MM.1S (cell line): Measurements from ENCODE around the gene KRTAP10-4.
"Not testable (repeated sequence)": the region's sequence is repeated elsewhere in the genome, so short reads cannot be mapped to it uniquely, and the experiment has no call there.

Experiments used
- DNase-seq: peaks from one replicate; pipeline ENCODE4 v3.0.0-alpha.2; 2015
- H2AFZ ChIP-seq: fragments of 300-600 bp; sonication (generic); 2 replicates; pipeline ENCODE4 v1.6.0; 2016; ENCODE audit warnings: antibody characterized with exemption, low read length
- H3F3A ChIP-seq: fragments of 300-600 bp; sonication (generic); 2 replicates; pipeline ENCODE4 v1.6.1; 2016; ENCODE audit warnings: mild to moderate bottlenecking, antibody characterized with exemption, low read length, moderate library complexity, mixed read lengths; ENCODE audit not compliant: insufficient read depth
- H3K27ac ChIP-seq: fragments of 300-600 bp; sonication (generic); 2 replicates; pipeline ENCODE4 v1.5.1; 2016; ENCODE audit warnings: mild to moderate bottlenecking, low read length
- H3K27me3 ChIP-seq: fragments of 300-600 bp; sonication (generic); replicated peaks from 2 replicates; pipeline ENCODE4 v1.6.0; 2016; ENCODE audit warnings: low read length; ENCODE audit not compliant: insufficient read depth
- H3K36me3 ChIP-seq: fragments of 300-600 bp; sonication (generic); replicated peaks from 2 replicates; pipeline ENCODE4 v1.6.1; 2016; ENCODE audit warnings: mild to moderate bottlenecking, low read length, mixed read lengths; ENCODE audit not compliant: insufficient read depth
- H3K4me1 ChIP-seq: fragments of 300-600 bp; sonication (generic); 2 replicates; pipeline ENCODE4 v1.6.1; 2016; ENCODE audit warnings: low read length, mixed read lengths
- H3K4me2 ChIP-seq: fragments of 300-600 bp; sonication (generic); 2 replicates; pipeline ENCODE4 v1.6.0; 2016; ENCODE audit warnings: low read depth, low read length
- H3K4me3 ChIP-seq: fragments of 300-600 bp; sonication (generic); 2 replicates; pipeline ENCODE4 v1.5.1; 2016; ENCODE audit warnings: low read length, mixed read lengths
- H3K79me2 ChIP-seq: fragments of 300-600 bp; sonication (generic); 2 replicates; pipeline ENCODE4 v1.6.1; 2016; ENCODE audit warnings: mixed run types, low read length, mixed read lengths
- H3K9ac ChIP-seq: fragments of 300-600 bp; sonication (generic); 2 replicates; pipeline ENCODE4 v1.6.1; 2016; ENCODE audit warnings: low read length, mixed read lengths
- H3K9me2 ChIP-seq: fragments of 300-600 bp; sonication (generic); replicated peaks from 2 replicates; pipeline ENCODE4 v1.6.1; 2016; ENCODE audit warnings: mild to moderate bottlenecking, low read length, mixed read lengths; ENCODE audit not compliant: insufficient read depth
- H3K9me3 ChIP-seq: fragments of 300-600 bp; sonication (generic); replicated peaks from 2 replicates; pipeline ENCODE4 v1.6.1; 2016; ENCODE audit warnings: mild to moderate bottlenecking, low read length, mixed read lengths; ENCODE audit not compliant: insufficient read depth
- H4K20me1 ChIP-seq: fragments of 300-600 bp; sonication (generic); 2 replicates; pipeline ENCODE4 v1.6.1; 2016; ENCODE audit warnings: mild to moderate bottlenecking, low read length, moderate library complexity, mixed read lengths; ENCODE audit not compliant: insufficient read depth
- EZH2 ChIP-seq: fragments of 300-600 bp; sonication (generic); optimal IDR thresholded peaks from 2 replicates; pipeline ENCODE3; 2017; ENCODE audit warnings: low read depth, mild to moderate bottlenecking, antibody characterized with exemption, low read length, mixed read lengths
- EZH2phosphoT487 ChIP-seq: fragments of 300-600 bp; sonication (generic); IDR thresholded peaks from 2 replicates; pipeline ENCODE4 v1.6.1; 2018; ENCODE audit warnings: antibody characterized with exemption, low read length
- TF ChIP-seq, protein P1 (sequence below): fragments of 300-600 bp; sonication (generic); IDR thresholded peaks from 2 replicates; pipeline ENCODE4 v1.5.1; 2016; ENCODE audit warnings: antibody characterized with exemption, low read length, mixed read lengths

Gene KRTAP10-4

DNA sequence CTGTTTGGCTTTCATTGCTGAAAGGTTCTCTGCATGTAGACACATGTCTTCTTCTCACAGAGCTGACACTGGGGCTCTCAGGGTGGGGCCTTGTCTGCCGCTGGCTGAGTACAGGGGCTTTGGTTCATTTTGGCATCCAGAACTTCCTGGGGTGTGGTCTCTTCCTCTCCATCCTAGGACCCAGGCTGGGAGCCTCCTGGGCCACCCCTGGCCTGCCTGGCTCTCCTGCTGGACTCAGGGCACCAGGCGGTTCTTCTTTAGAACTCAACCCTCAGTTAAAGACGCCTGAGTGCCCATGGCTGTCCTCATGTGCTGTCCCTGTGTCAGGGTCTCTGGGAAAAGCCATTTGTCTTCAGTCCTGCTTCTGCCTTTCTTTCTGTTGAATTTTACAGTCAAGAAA lies 12.4 kb downstream of the KRTAP10-4 start:
- Histone ChIP-seq H3K27me3 (peaks cover 95% of the 10 kb centered on the region), H3K9me2 (no peaks in the 10 kb centered on the region), H3K36me3 (no peaks in the 10 kb centered on the region), H4K20me1 (no peaks in the 10 kb centered on the region), H3K79me2 (no peaks in the 10 kb centered on the region), H3K4me3 (no peak overlapping the region), H3K9me3 (no peaks in the 10 kb centered on the region), H3K27ac (no peak overlapping the region), H2AFZ (no peak overlapping the region), H3K4me1 (no peaks in the 10 kb centered on the region), H3K4me2 (no peak overlapping the region), H3K9ac (no peak overlapping the region), H3F3A (no peaks in the 10 kb centered on the region)
- DNase-seq: no peak
- no peak for TF ChIP-seq EZH2phosphoT487
- TF ChIP-seq EZH2: no peak
- TF ChIP-seq, protein P1, sequence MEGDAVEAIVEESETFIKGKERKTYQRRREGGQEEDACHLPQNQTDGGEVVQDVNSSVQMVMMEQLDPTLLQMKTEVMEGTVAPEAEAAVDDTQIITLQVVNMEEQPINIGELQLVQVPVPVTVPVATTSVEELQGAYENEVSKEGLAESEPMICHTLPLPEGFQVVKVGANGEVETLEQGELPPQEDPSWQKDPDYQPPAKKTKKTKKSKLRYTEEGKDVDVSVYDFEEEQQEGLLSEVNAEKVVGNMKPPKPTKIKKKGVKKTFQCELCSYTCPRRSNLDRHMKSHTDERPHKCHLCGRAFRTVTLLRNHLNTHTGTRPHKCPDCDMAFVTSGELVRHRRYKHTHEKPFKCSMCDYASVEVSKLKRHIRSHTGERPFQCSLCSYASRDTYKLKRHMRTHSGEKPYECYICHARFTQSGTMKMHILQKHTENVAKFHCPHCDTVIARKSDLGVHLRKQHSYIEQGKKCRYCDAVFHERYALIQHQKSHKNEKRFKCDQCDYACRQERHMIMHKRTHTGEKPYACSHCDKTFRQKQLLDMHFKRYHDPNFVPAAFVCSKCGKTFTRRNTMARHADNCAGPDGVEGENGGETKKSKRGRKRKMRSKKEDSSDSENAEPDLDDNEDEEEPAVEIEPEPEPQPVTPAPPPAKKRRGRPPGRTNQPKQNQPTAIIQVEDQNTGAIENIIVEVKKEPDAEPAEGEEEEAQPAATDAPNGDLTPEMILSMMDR: no peak

DNA sequence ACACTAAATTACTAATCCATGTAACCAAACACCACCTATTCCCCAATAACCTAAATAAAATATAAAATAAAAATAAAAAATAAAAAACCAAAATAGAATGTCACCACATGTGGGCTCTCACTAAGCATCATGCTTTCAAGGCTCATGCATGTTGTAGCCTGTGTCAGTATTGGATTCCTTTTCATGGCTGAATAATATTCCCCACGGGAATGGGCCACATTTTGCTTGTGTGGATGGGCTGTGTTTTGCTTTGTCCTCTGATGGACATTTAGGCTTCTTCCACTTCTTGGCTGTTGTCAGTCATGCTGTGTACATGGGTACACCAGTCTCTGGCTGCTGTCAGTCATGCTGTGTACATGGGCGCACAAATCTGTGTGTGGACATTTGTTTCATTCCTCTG lies 15.6 kb downstream of the KRTAP10-4 start:
- Histone ChIP-seq H3K9me2 (no peaks in the 10 kb centered on the region), H3K79me2 (no peaks in the 10 kb centered on the region), H3K4me1 (no peaks in the 10 kb centered on the region), H3K9me3 (no peaks in the 10 kb centered on the region), H3K36me3 (no peaks in the 10 kb centered on the region), H3K4me3 (no peak overlapping the region), H3K4me2 (no peak overlapping the region), H3K27me3 (peaks cover 88% of the 10 kb centered on the region), H3F3A (no peaks in the 10 kb centered on the region), H3K27ac (no peak overlapping the region), H2AFZ (no peak overlapping the region), H4K20me1 (no peaks in the 10 kb centered on the region), H3K9ac (no peak overlapping the region)
- no peak for DNase-seq
- TF ChIP-seq EZH2phosphoT487 (no peak), EZH2 (no peak)
- TF ChIP-seq, protein P1: no peak

DNA sequence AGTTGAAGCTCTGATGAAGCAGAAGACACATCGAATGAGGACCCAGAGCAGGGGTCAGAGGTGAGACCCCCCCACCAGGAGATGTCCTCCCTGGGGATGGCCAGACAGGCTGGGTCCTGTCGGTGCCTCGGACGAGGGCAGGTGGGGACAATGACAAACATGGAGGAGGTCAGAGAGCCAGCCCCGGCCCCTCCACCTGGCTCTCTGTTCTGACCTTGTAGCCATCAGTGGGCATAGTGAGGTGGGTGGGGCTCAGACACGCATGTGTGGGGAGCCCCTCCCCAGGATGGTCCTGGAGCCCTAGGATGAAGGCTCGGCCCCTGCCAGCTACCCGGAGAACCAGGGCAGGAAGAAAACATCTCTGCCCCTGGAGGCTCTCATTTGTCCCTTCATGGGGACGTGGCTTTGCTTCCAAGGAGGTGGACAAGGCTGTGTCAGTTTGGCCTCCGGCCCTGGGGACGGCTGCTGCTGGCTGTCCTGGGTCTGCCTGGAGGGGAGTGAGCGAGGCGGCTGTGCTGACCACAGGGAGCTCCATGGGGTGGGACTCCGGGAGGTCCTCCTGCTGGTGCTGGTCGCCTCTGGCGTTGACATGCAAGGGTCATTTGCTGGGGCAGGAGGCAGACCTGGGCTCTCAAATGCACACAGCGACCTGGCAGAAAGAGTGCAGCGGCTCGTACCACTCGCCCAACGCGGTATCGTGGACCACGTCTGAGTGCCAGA lies 16.2 kb downstream of the KRTAP10-4 start:
- no peaks in the 10 kb centered on the region for H3K9me3 ChIP-seq
- no peak for DNase-seq
- H3K4me2 ChIP-seq: no peak overlapping the region
- peaks cover 88% of the 10 kb centered on the region for H3K27me3 ChIP-seq
- no peaks in the 10 kb centered on the region for H3F3A ChIP-seq
- H3K36me3 ChIP-seq: no peaks in the 10 kb centered on the region
- no peak overlapping the region for H3K27ac ChIP-seq
- no peaks in the 10 kb centered on the region for H4K20me1 ChIP-seq
- no peaks in the 10 kb centered on the region for H3K4me1 ChIP-seq
- no peak overlapping the region for H3K9ac ChIP-seq
- TF ChIP-seq EZH2 (no peak), EZH2phosphoT487 (no peak)
- H3K79me2 ChIP-seq: no peaks in the 10 kb centered on the region
- H3K4me3 ChIP-seq: no peak overlapping the region
- no peaks in the 10 kb centered on the region for H3K9me2 ChIP-seq
- H2AFZ ChIP-seq: no peak overlapping the region

DNA sequence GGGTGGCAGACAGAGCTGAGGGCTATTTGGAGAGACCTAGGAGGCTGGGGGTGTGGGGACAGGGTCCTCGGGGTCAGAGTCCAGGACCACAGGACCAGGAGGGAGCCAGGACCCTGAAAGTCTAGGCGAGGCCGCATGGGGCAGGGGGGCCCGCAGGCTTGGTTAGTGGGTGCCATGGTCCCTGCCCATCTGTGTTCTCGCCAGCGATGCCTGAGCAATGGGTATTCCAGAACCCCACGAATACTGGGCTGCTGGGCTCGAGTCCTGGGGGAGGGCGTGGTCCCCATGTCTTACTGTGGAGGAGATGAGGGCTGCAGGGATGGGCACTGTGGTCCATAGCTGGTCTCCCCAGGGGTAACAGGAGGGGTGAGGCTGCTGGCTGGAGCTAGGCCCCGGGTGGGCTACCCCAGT lies 16.8 kb downstream of the KRTAP10-4 start:
- Histone ChIP-seq H4K20me1 (no peaks in the 10 kb centered on the region), H3K4me2 (no peak overlapping the region), H3K9ac (no peak overlapping the region), H3F3A (no peaks in the 10 kb centered on the region), H3K36me3 (no peaks in the 10 kb centered on the region), H3K27ac (no peak overlapping the region), H3K4me3 (no peak overlapping the region), H3K27me3 (peaks cover 87% of the 10 kb centered on the region), H2AFZ (no peak overlapping the region), H3K9me2 (no peaks in the 10 kb centered on the region), H3K4me1 (no peaks in the 10 kb centered on the region), H3K79me2 (no peaks in the 10 kb centered on the region), H3K9me3 (no peaks in the 10 kb centered on the region)
- TF ChIP-seq, protein P1: no peak
- TF ChIP-seq EZH2 (no peak), EZH2phosphoT487 (no peak)
- DNase-seq: no peak

DNA sequence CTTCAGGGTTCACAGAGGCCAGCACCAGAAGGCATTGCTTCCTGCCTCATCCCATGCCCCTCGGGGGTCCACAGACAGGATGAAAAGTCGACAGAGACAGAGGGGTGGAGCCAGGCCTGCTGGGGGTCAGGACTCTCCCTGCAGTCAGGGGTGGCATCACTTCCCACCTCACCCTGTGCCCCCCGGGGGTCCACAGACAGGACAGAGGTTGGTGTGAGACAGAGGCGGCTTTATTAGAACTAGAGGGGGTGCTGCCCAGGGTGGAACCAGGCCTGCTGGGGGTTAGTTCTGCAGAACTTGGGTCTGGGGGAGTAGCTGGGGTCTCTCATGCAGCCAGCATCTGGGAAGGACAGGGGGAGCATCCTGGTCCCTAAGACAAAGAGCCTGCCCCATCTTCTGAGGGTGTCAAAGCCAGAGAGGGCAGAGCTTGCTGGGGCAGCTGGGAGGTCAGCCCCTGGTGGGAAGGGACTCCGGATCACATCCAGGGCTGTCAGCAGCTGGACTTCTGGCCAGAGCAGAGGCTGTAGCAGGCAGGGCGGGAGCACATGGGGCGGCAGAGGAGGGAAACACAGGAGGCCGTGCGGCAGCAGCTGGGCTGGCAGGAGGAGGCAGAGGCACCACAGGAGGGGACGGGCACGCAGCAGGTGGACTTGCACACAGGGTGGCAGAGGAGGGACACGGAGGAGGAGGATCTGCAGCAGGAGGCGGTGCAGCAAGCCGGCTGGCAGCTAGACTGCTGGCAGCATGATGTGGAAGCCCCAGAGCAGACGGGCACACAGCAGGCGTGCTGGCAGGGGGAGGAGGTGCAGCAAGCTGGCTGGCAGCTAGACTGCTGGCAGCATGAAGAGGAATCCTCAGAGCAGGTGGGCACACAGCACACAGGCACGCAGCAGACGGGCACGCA lies 17.6 kb downstream of the KRTAP10-4 start:
- H3K9me3 ChIP-seq, H3K27ac ChIP-seq, H2AFZ ChIP-seq, H3K4me1 ChIP-seq, H3K4me3 ChIP-seq, H3K36me3 ChIP-seq, H4K20me1 ChIP-seq, H3K9me2 ChIP-seq, H3K79me2 ChIP-seq, H3K4me2 ChIP-seq, DNase-seq, H3K9ac ChIP-seq, H3F3A ChIP-seq: not testable (repeated sequence)
- peaks cover 87% of the 10 kb centered on the region for H3K27me3 ChIP-seq
